Thyroid gland (tissue), 4 donors: ENCODE results near the gene FARS2.

Source experiments
- CTCF ChIP-seq, 6 experiments: fragments of 200-600 bp in 3 of 6; fragments of 450-650 bp in 3 of 6; sonication (generic) in 3 of 6; IDR thresholded peaks; one replicate each; pipeline ENCODE4 v1.5.1; 2016 to 2019; ENCODE audit warnings: antibody characterized with exemption in 6 of 6, mild to moderate bottlenecking in 2 of 6, inconsistent platforms in 1 of 6, moderate library complexity in 1 of 6
- POLR2A ChIP-seq, 2 donors: fragments of 450-650 bp; IDR thresholded peaks; one replicate each; pipeline ENCODE4 v1.6.1; 2017; ENCODE audit warnings: antibody characterized with exemption in 2 of 2, mild to moderate bottlenecking in 2 of 2, moderate library complexity in 1 of 2

DNA sequence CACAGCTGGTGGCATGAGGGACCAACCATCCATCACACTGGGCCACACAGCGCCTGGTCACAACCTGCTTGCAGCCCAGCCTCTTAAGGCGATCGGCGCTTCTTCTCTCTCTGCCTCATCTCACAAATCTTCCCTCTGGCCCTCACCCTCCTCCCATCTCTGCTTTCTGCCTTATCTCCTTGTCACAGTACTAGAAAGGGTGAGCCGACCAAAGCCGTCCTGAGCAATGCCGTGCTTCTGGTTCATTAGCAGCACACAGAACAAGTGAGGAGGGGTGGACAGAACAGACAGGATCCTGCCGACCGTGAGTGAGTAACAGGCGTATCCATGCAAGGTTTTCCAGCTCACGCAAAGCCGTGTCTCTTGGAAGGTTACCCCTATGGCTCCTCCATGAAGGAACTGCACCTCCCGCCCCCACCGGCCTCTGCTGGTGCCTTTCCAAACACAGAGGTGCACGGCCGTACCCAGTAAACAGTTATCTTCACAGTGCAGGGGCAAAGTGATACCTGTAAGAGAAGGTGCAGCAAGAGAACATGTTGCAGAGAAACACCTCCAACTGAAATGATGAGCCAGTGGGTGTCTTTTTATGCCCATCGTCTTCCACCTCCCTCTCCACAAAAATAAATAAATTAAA lies 331.7 kb downstream of the FARS2 start:
- TF ChIP-seq CTCF (IDR thresholded peaks at IDR 0.05) (no peak), POLR2A (IDR thresholded peaks at IDR 0.05) (no peak)
